NCI-H69 (cell line): ENCODE results near the gene ZFYVE19.
"Not testable (repeated sequence)": the region's sequence is repeated elsewhere in the genome, so short reads cannot be mapped to it uniquely, and the experiment has no call there.

Source experiments
- DNase-seq: peaks from one replicate; lab custom pipeline; 2025; lab: John Stamatoyannopoulos, UW

Gene ZFYVE19

DNA sequence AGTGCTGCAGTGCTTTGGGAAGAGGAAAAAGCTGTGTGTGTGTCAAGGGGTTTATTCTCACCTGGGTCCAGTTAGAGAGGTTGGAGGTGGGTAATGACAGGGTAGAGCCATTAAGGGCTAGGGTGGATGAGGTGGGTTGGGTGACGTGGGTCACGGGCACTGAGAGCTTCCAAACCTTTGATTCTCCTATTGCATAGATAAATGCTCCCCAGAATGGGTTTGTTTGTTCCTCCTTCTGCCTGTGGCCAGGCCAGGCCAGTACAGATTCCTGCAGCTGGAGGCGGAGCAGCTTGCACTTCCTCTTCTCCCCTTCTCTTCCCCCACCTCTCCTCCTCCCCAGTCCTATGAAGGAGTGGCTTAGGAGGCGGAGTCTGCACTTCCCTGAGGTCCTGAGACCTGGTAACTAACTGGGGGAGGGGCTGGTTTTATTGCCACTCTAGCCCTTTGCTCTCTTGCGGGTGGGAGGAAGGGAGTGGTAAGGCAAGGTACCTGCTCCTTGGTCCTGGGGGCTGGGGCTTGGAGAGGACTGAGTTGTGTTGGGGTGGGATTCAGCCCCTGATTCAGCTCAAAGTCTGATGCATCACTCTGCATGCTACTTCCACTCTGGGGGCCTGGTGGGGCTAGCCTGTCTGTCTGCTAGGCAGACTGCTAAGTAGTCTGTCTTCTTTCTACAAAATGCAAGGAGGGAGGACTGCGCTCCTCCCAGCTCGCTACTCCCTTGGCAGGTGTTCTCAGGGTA, 40.5 kb downstream of the ZFYVE19 start:
- DNase-seq: peak; percentile 95

DNA sequence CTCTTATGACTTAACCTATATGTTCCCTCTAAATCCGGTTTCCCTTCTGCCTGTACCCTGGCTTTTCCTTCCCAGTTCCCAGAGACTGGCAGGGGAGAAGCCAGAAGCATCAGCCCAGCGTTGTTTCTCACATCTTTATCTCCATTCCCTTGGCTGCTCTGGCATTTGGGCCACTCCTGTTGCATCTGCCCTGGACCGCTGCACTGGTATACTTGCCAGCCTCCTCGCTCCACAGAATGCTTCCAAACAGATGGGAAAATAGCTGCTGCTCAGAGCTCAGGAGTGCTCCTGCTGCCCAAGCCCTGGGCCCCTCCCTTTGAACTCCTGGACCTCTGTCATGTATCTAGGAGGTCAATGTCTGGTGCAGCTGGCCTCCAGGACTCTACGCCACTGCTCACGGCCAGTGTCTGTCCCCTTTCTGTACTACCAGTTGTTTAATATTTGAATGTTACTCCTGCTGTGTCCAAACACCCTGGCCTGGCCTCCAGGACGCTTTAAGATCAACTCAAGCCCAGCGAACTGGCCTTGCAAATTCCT, 43.8 kb downstream of the ZFYVE19 start:
- DNase-seq: no peak

DNA sequence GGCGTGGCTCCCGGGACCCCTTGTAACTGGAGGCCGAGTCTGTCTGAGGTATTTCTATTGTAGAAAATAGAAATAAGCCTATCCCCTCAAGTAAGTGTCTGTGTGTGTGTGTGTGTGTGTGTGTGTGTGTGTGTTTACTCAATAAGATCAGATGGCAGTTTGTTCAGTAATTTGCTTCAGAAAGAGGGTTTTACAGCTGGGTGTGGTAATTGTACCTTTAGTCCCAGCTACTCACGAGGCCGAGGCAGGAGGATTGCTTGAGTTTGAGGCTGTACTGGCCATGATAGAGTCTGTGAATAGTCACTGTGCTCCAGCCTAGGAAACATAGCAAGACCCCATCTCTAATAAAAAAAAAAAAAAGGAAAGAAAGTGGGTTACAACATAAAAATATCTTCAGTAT, 45.6 kb downstream of the ZFYVE19 start:
- peak; percentile 48 for DNase-seq

DNA sequence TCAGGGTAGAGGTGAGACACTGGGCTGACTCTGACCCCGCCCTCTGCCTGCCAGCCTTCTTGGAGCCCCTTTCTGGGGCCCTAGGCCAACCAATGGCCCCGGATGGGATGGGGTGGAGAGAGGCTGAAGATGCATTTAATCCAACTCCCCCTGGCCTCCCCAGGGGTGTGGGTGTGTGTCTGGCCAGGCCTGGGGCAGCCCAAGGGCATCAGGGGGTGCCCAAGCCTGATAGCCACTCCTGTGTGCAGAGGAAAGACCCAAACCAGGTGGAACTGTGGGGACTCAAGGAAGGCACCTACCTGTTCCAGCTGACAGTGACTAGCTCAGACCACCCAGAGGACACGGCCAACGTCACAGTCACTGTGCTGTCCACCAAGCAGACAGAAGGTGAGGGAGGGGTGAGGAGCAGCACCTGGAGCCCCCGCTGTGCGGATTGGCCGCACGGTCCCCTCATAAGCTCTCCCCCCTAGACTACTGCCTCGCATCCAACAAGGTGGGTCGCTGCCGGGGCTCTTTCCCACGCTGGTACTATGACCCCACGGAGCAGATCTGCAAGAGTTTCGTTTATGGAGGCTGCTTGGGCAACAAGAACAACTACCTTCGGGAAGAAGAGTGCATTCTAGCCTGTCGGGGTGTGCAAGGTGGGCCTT, 46.5 kb downstream of the ZFYVE19 start:
- no peak for DNase-seq

DNA sequence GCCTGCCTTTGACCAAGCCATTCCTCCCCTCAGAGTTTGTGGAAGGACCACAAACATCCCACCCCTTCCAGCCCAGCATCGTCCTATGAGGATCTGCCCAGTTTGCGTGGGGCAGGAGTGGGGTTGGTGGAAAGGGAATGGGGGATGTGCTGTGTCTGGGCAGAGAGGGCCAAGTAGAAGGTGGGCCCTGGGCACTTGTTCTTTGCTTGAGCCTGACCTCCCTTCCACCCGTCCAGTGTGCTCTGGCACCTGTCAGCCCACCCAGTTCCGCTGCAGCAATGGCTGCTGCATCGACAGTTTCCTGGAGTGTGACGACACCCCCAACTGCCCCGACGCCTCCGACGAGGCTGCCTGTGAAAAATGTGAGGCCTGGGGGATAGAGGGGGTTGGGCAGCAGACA, 47.3 kb downstream of the ZFYVE19 start:
- DNase-seq: no peak

DNA sequence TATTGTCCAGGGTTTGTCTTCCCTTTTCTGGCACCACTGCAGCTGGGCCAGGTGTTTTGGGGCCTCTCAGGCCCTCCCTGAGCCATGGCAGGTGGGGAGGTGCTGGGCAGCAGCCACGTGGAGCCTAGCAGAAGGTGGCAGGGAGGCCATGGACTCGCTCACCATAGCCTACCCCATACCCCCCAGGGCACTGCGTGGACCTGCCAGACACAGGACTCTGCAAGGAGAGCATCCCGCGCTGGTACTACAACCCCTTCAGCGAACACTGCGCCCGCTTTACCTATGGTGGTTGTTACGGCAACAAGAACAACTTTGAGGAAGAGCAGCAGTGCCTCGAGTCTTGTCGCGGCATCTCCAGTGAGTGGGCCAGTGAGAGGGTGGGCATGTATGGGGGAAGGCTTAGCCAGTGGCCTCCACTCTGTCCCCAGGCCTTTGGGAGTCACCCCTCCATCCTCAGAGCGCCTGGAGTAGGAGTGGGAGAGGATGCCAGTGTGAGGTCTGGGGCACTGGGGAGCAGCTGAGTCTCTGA, 48.9 kb downstream of the ZFYVE19 start:
- DNase-seq: no peak

DNA sequence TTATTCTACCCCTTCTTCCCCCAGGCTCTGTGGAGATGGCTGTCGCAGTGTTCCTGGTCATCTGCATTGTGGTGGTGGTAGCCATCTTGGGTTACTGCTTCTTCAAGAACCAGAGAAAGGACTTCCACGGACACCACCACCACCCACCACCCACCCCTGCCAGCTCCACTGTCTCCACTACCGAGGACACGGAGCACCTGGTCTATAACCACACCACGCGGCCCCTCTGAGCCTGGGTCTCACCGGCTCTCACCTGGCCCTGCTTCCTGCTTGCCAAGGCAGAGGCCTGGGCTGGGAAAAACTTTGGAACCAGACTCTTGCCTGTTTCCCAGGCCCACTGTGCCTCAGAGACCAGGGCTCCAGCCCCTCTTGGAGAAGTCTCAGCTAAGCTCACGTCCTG, 49.9 kb downstream of the ZFYVE19 start:
- DNase-seq: no peak

DNA sequence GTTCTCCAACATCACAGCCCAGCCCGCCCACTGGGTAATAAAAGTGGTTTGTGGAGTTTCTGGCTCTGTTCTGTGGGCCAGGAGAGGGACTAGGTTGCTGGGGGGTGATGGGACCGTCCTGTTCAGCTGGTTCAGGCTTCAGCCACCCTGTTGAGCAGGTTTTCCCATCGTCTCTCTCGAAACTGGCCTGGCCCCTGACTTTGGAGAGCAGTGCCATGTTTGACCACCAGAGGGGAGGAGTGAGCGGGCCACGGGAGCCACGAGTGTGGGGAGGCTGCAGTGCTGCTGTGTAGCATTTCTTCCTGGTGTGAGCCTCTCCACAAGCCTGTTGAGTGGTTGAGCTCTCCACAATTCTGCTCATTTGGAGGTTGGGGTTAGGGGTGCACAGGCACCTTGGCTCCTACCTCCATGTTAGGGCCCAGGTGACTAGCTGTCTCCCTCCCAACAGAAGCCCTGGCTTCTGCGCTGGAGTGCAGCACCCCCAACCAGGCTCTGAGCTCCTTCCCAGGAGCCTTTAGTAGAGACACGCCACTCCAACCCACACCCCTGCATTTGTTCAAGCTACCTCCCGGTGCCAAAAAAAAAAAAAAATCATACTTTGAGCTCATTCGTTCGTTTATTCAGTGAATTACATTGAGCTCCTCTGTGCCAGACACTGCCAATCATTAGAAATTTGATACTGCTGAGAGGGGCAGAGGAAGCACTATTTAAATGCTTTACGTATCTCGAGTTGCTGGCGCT, 50.9 kb downstream of the ZFYVE19 start:
- DNase-seq: peak; percentile 76

DNA sequence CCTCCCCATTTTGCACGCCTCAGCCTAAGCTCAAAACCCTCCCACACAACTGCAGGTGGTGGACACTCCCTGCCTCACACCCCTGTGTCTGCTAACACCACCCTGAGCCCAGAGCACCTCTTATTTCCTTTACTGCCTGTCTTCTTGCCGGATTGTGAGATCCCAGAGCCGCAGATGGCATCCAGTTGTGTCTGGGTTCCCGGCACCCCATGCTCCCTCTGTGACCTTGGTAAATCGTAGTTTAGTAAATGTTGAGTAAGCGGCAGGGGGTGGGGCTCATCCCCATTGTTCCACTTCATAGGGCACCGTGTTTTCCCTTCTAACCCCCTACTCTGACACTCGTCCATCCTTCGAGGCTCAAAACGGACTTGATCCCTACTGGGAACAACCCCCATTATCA, 51.8 kb downstream of the ZFYVE19 start:
- no peak for DNase-seq

DNA sequence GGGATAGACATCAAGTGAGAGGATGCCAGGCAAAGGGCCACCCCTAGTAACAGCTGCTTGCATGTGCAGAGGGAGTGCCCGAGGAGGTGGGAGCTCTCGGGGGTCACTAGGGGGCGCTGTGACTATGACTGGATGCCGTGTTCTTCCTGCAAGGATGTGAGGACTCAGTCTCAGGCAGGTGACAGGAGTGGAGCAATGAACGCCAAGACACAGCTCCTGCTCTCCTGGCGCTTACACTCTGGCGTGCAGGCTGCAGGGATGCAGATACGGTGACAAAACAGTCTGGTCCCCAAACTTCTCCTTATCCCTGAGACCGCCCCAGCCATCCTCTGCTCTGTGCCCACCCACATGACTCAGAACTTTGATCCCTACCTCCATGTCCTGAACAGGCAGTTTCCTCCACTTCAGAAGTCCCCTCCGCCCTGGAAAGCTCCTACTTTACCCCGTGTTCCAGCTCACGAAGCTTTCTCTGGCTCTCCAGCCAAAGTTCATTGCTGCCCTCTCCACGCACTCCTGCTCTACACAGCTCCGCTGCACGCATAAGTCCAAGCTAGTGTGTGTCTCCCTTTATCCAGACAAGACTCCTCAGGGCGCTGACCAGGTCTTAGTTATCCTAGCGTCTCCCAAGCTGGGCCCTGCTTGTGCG, 52.4 kb downstream of the ZFYVE19 start:
- DNase-seq: peak; percentile 90

DNA sequence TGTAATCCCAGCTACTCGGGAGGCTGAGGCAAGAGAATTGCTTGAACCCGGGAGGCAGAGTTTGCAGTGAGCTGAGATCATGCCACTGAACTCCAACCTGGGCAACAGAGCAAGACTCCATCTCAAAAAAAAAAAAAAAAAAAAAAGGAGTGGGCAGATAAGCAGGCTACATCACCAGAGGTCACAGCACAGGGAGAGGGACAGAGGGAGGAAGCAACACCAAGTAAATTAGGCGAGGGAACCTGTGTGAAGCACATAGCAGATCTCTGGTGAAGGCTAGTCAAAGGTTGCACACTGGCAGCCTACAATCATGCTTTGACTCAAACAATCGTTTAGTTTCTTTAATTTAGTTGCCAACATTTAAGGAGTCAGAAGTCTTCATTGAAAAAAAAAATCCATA, 54.3 kb downstream of the ZFYVE19 start:
- not testable (repeated sequence) for DNase-seq

DNA sequence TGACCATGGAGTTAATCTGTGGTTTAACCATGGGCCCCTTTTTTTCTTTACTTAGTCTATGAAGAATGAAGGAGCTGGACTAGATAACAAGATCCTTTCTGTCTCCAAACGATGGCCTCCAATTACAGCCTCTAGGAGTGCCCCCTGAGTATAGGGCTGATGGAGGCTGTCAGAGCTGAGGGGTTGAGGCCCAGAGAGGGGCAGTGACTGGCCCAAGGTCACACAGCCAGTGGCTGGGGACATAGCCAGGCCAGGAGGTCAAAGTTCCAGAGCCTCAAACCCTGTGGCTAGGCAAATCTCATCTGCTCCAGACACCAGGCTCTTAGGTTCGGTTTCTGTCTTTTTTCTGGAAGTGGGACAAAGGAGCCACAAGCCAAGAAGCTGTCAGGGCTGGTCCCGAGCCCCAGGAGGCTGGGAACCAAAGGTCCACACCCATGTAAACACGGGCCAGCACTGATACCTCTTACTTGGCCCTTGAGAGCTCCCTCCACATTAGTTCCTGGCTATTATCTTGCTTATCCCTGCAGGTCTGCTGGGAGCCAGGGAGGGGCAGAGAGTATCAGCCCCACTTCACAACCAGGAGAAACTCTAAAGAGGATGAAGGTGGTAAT, 56.9 kb downstream of the ZFYVE19 start:
- peak; percentile 51 for DNase-seq
